Right lobe of liver (tissue), 6 donors: ENCODE measurements around the gene TOP3A. TPM values are rescaled to one million over a fixed set of nuclear protein-coding genes. Genes with fewer than 3 reads are reported as not detected.

Experiments
- ATAC-seq, 4 donors: fragments of 200-7000 bp; cut with Tn5 transposase; one replicate each; pipeline ENCODE4 v1.9.1; 2020; ENCODE audit warnings: mild to moderate bottlenecking in 4 of 4, moderate library complexity in 4 of 4
- DNase-seq, 3 donors: peaks; one replicate each; pipeline ENCODE4 v3.0.0-alpha.2; 2020
- H3K27ac ChIP-seq, 3 donors: fragments of 200-600 bp; one replicate each; pipeline ENCODE4 v1.8.0; 2022
- H3K27me3 ChIP-seq, 2 donors: fragments of 200-600 bp; one replicate each; pipeline ENCODE4 v1.8.0; 2022
- H3K36me3 ChIP-seq, 4 donors: fragments of 200-600 bp; sonication (generic) in 1 of 4; one replicate each; pipeline versions ENCODE4 v1.5.1 to v1.8.0; 2017 to 2022; ENCODE audit warnings: control low read depth in 1 of 4
- H3K4me1 ChIP-seq, 4 donors: fragments of 200-600 bp; sonication (generic) in 1 of 4; one replicate each; pipeline versions ENCODE4 v1.5.1 to v1.8.0; 2017 to 2022; ENCODE audit warnings: control low read depth in 1 of 4
- H3K4me3 ChIP-seq, 3 donors: fragments of 200-600 bp; one replicate each; pipeline ENCODE4 v1.8.0; 2022
- H3K9me3 ChIP-seq, 4 donors: fragments of 200-600 bp; sonication (generic) in 1 of 4; one replicate each; pipeline versions ENCODE4 v1.5.1 to v1.8.0; 2017 to 2022; ENCODE audit warnings: control low read depth in 1 of 4
- POLR2A ChIP-seq: fragments of 450-650 bp; IDR thresholded peaks from one replicate; pipeline ENCODE4 v1.6.1; 2017; ENCODE audit warnings: antibody characterized with exemption, mild to moderate bottlenecking
- WGBS: methylation state at CpG from one replicate; pipeline ENCODE4 v1.1.6; 2018; ENCODE audit warnings: low coverage, low lambda C conversion rate; ENCODE audit not compliant: insufficient coverage; ENCODE audit errors: missing lambda C conversion rate; 5-methylcytosine and 5-hydroxymethylcytosine counted together
- intact Hi-C, 2 donors: fragments of 100-400 bp; cut with DNase I; formaldehyde crosslinking; loops; one replicate each; pipeline versions ENCODE4 v1.11.2 to v1.14.1; 2022
- total RNA-seq, 6 experiments: library from RNA; depleted of rRNA in 2 of 6; stranded (reverse); fragments of >200 nt in 2 of 6; fragmentation: NEBNext Ultra II Directional in 3 of 6; extraction: Animal tissue kit (Norgen Biotek cat#: 25700) in 3 of 6; gene quantifications; one replicate each; pipeline versions ENCODE4 v1.1.0 to v1.2.4, GENCODE V29; 2016 to 2023
- TF ChIP-seq, protein P1 (sequence below), 4 donors: fragments of 200-600 bp in 3 of 4; fragments of 450-650 bp in 1 of 4; IDR thresholded peaks; one replicate each; pipeline versions ENCODE4 v1.5.1 to v1.8.0; 2016 to 2022; ENCODE audit warnings: antibody characterized with exemption in 4 of 4, mild to moderate bottlenecking in 2 of 4
- donor health status: DM: no; HTN: yes; CAD: no.
- donor health status: DM: no; HTN: no; CAD: no.
- donor health status: DM: no; HTN: no; CAD: no.
- donor health status: DM: no; HTN: yes; CAD: no.
- donor health status: DM: no; HTN: yes; CAD: no.

TOP3A gene
- total RNA-seq, 6 experiments from 2014 or later: 13.7 to 29.9 (median 20.7) TPM

DNA sequence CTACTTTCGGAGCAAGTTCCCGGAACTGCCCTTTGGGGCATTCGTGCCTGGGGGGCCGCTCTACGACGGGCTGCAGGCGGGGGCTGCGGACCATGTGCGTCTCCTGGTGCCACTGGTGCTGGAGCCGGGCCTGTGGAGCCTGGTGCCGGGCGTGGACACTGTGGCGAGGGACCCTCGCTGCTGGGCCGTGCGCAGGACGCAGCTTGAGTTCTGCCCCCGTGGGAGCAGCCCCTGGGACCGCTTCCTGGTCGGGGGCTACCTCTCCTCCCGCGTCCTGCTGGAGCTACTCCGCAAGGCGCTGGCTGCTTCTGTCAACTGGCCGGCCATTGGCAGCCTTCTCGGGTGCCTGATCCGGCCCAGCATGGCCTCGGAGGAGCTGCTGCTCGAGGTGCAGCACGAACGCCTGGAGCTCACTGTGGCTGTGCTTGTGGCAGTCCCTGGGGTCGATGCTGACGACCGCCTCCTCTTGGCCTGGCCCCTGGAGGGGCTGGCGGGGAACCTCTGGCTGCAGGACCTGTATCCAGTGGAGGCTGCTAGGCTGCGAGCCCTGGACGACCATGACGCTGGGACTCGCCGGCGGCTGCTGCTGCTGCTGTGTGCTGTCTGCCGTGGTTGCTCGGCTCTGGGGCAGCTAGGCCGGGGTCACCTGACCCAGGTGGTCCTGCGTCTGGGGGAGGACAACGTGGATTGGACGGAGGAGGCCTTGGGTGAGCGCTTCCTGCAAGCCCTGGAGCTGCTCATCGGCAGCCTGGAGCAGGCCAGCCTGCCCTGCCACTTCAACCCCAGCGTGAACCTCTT lies 50.7 kb downstream of the TOP3A start:
- intact Hi-C loops: no loop called here
- DNase-seq (no peak), ATAC-seq (no peak)
- Histone ChIP-seq H3K4me1 (peaks cover 0 to 15% (median 7%) of the 10 kb centered on the region in 4 donors), H3K36me3 (peaks cover 0 to 29% (median under 1%) of the 10 kb centered on the region in 4 donors), H3K27me3 (no peaks in the 10 kb centered on the region), H3K9me3 (no peaks in the 10 kb centered on the region), H3K4me3 (no peak overlapping the region), H3K27ac (no peak overlapping the region)
- no peak for TF ChIP-seq POLR2A
- WGBS: 100% methylated on average over 2 of the region's 50 CpGs

DNA sequence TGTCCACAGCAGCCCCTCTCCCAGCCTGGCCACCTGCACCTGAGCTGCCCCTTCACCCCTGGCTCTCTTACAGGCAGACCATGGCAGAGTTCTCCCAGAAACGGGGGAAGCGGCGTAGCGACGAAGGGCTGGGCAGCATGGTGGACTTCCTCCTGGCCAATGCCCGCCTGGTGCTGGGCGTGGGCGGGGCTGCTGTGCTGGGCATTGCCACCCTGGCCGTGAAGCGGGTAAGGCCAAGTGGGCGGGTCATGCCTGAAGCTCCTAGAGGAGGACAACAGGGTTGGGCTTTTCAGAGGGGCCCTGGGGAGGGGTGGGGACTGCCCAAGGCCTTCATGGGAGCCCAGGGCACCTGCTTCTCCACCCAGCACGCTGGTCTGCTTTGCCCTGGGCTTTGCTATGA lies 52.2 kb downstream of the TOP3A start:
- Histone ChIP-seq H3K27ac (no peak overlapping the region), H3K4me3 (no peak overlapping the region), H3K4me1 (peaks cover 0 to 20% (median 7%) of the 10 kb centered on the region in 4 donors), H3K27me3 (no peaks in the 10 kb centered on the region), H3K36me3 (peaks cover 0 to 29% (median under 1%) of the 10 kb centered on the region in 4 donors), H3K9me3 (no peaks in the 10 kb centered on the region)
- ATAC-seq (no peak), DNase-seq (peak in 1 of 3 donors; percentile 51)
- WGBS: 75% methylated on average over 2 of the region's 12 CpGs
- intact Hi-C loops: no loop called here
- TF ChIP-seq, protein P1, sequence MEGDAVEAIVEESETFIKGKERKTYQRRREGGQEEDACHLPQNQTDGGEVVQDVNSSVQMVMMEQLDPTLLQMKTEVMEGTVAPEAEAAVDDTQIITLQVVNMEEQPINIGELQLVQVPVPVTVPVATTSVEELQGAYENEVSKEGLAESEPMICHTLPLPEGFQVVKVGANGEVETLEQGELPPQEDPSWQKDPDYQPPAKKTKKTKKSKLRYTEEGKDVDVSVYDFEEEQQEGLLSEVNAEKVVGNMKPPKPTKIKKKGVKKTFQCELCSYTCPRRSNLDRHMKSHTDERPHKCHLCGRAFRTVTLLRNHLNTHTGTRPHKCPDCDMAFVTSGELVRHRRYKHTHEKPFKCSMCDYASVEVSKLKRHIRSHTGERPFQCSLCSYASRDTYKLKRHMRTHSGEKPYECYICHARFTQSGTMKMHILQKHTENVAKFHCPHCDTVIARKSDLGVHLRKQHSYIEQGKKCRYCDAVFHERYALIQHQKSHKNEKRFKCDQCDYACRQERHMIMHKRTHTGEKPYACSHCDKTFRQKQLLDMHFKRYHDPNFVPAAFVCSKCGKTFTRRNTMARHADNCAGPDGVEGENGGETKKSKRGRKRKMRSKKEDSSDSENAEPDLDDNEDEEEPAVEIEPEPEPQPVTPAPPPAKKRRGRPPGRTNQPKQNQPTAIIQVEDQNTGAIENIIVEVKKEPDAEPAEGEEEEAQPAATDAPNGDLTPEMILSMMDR (IDR thresholded peaks at IDR 0.05): no peak
- TF ChIP-seq POLR2A: no peak

DNA sequence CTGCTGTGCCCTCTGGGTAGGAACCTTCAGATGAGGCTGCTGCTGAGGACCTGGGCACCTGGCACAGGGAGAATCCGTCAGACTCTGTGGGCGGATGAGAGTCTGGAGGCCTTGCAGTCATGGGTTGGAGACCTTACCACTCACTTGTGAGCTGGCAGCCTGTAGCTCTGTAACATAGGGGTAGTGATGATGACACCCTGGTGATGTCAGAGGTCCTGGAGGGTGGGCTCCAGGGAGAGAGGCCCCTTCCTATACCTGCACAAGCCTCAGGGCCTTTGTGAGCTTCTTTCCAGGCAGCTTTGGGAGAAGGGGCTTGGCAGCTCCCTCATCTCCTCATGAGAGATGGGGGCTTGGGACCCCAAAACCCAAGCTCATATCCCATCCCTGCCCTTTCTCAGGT lies 52.7 kb downstream of the TOP3A start:
- TF ChIP-seq, protein P1 (IDR thresholded peaks at IDR 0.05): no peak
- TF ChIP-seq POLR2A: no peak
- H3K9me3 ChIP-seq: no peaks in the 10 kb centered on the region
- H3K36me3 ChIP-seq: peaks cover 0 to 29% (median under 1%) of the 10 kb centered on the region in 4 donors
- ATAC-seq: no peak
- no peak overlapping the region for H3K27ac ChIP-seq
- no peak for DNase-seq
- no CpG with 5 or more reads among the region's 2 CpGs for WGBS
- H3K4me3 ChIP-seq: no peak overlapping the region
- no peaks in the 10 kb centered on the region for H3K27me3 ChIP-seq
- intact Hi-C loops: no loop called here
- peaks cover 0 to 26% (median 10%) of the 10 kb centered on the region in 4 donors for H3K4me1 ChIP-seq

DNA sequence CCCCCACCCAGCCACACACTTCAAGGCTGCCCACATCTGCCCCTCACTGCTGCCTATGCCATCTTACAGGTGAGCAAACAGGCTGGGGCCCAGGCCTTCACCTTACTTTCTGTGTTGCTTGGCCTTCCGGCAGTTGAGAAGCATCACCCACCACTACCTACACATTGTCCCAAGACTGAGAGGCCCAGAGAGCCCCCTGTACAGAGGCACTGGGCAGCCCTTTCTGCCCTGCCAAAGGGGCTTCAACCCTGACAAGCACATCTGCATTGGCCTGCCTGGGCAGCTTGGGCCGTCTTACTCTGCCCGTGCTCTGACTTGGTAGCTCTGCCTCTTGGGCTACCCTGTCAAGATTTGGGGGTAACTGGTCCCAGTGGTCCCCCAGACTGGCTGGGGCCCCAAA lies 53.1 kb downstream of the TOP3A start:
- peak overlapping the region; percentile 77 to 98 (median 90) for H3K4me3 ChIP-seq
- DNase-seq (no peak), ATAC-seq (no peak)
- no peak for TF ChIP-seq POLR2A
- TF ChIP-seq, protein P1 (IDR thresholded peaks at IDR 0.05): no peak
- peaks cover 0 to 29% (median 2%) of the 10 kb centered on the region in 4 donors for H3K36me3 ChIP-seq
- H3K27ac ChIP-seq: peak overlapping the region in 2 of 3 donors; percentile 65 to 72
- intact Hi-C loops: no loop called here
- peaks cover 0 to 29% (median 12%) of the 10 kb centered on the region in 4 donors for H3K4me1 ChIP-seq
- WGBS: no CpG with 5 or more reads among the region's 3 CpGs
- no peaks in the 10 kb centered on the region for H3K9me3 ChIP-seq
- H3K27me3 ChIP-seq: no peaks in the 10 kb centered on the region

DNA sequence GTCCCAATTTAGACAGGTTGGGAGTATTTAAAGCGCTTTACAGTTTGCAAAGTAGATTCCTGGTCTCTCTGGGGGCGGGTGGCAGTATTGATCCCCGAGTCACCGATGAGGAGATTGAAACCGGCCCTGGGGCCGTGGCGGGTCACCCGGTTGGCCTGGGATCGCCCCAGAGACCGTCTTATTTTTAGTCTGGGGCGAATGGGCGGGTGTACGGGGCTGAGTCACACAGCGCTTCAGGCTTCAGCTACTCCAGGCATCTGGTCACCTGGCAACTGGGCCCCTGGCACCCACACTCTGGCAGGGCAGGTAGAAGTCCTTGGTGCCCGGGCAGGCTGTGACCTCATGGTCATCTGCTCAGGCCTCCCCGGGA lies 53.7 kb downstream of the TOP3A start:
- intact Hi-C loops: no loop called here
- peaks cover 0 to 29% (median 13%) of the 10 kb centered on the region in 4 donors for H3K4me1 ChIP-seq

More for the DNA sequence above, 53.7 kb downstream of the TOP3A start:
- Histone ChIP-seq H3K27ac (peak overlapping the region; percentile 64 to 72 (median 65)), H3K27me3 (no peaks in the 10 kb centered on the region), H3K36me3 (peaks cover 0 to 32% (median 3%) of the 10 kb centered on the region in 4 donors), H3K9me3 (no peaks in the 10 kb centered on the region), H3K4me3 (peak overlapping the region; percentile 77 to 98 (median 90))
- DNase-seq (peak; percentile 87 to 89 (median 89)), ATAC-seq (peak; percentile 44 to 68 (median 57))
- no peak for TF ChIP-seq POLR2A
- TF ChIP-seq, protein P1 (IDR thresholded peaks at IDR 0.05): no peak
- 0% methylated on average over 3 of the region's 16 CpGs for WGBS
